HepG2 (cell line): ENCODE results near the gene LGI4. TPM values are rescaled to one million over a fixed set of nuclear protein-coding genes. Genes with fewer than 3 reads are reported as not detected.
A peak's percentile ranks its signal among the peaks of the same experiment; 100 is the strongest.

ENCODE experiments used
- CEBPG ChIP-seq: IDR thresholded peaks from 2 replicates; pipeline ENCODE4 v1.6.1; 2016
- CREB1 ChIP-seq, 2 experiments: fragments of 450-650 bp in 1 of 2; IDR thresholded peaks; 2 replicates each; pipeline ENCODE4 v1.6.1; 2016 to 2017; ENCODE audit warnings: control low read depth in 1 of 2, mild to moderate bottlenecking in 1 of 2, missing compliant biosample characterization in 1 of 2, missing genetic modification characterization in 1 of 2
- ETV6 ChIP-seq: sonication (generic); formaldehyde crosslinking; conservative IDR thresholded peaks from 2 replicates; pipeline ENCODE4 v1.4.0; 2020; ENCODE audit warnings: missing genetic modification reagents
- FOXK2 ChIP-seq: fragments of 450-650 bp; IDR thresholded peaks from 2 replicates; pipeline ENCODE4 v1.6.1; 2016
- HNRNPL ChIP-seq: fragments of 200-400 bp; formaldehyde crosslinking; IDR thresholded peaks from 2 replicates; pipeline ENCODE4 v1.6.1; 2017; ENCODE audit warnings: mild to moderate bottlenecking, low read depth, low read length
- MED8 ChIP-seq: sonication (generic); formaldehyde crosslinking; IDR thresholded peaks from 2 replicates; pipeline ENCODE4 v1.8.1; 2023; ENCODE audit warnings: mild to moderate bottlenecking, missing genetic modification reagents; ENCODE audit not compliant: insufficient replicate concordance
- NFYC ChIP-seq: IDR thresholded peaks from 2 replicates; pipeline ENCODE4 v1.6.1; 2016; ENCODE audit warnings: missing genetic modification reagents, missing compliant biosample characterization
- TBX2 ChIP-seq: sonication (generic); formaldehyde crosslinking; IDR thresholded peaks from 2 replicates; pipeline ENCODE4 v1.5.0; 2020; ENCODE audit warnings: missing genetic modification reagents, mild to moderate bottlenecking, borderline replicate concordance
- TOE1 ChIP-seq: sonication (generic); formaldehyde crosslinking; IDR thresholded peaks from 2 replicates; pipeline ENCODE4 v1.4.0; 2020; ENCODE audit warnings: mild to moderate bottlenecking, missing genetic modification reagents
- ZFY ChIP-seq: sonication (generic); formaldehyde crosslinking; IDR thresholded peaks from 2 replicates; pipeline ENCODE4 v1.4.0; 2020; ENCODE audit warnings: missing genetic modification reagents
- ZMYM3 ChIP-seq: sonication (generic); formaldehyde crosslinking; IDR thresholded peaks from 2 replicates; pipeline ENCODE4 v1.5.1; 2020; ENCODE audit warnings: mild to moderate bottlenecking, missing genetic modification reagents
- ZNF354B ChIP-seq: sonication (generic); formaldehyde crosslinking; IDR thresholded peaks from 2 replicates; pipeline ENCODE4 v1.8.0; 2022; ENCODE audit warnings: mild to moderate bottlenecking, missing genetic modification reagents
- ZNF713 ChIP-seq: sonication (generic); formaldehyde crosslinking; IDR thresholded peaks from 2 replicates; pipeline ENCODE4 v1.4.0; 2020; ENCODE audit warnings: mild to moderate bottlenecking, missing genetic modification reagents
- polyA plus RNA-seq, 8 experiments: library from polyadenylated mRNA; depleted of rRNA in 3 of 8; stranded (reverse) in 7 of 8; unstranded in 1 of 8; fragments of >200 nt; fragmentation: Illumina TruSeq in 4 of 8; extraction: Trizol in 4 of 8; gene quantifications; 2 replicates each; pipeline versions ENCODE4 v1.2.1 to v1.2.3, GENCODE V29; 2011 to 2016; ENCODE audit warnings: low read depth in 4 of 8, missing spikeins in 1 of 8, mixed read lengths in 1 of 8; ENCODE audit not compliant: insufficient read depth in 1 of 8
- total RNA-seq, 5 experiments: library from RNA; depleted of rRNA; stranded (reverse); fragments of >200 nt; fragmentation: Illumina TruSeq; extraction: Trizol; gene quantifications; 2 replicates each; pipeline ENCODE4 v1.2.3, GENCODE V29; 2016; ENCODE audit warnings: low read depth in 1 of 5
- TF ChIP-seq, protein P1 (sequence below): sonication (generic); formaldehyde crosslinking; IDR thresholded peaks from 2 replicates; pipeline ENCODE4 v1.4.0; 2020; ENCODE audit warnings: missing genetic modification reagents, borderline replicate concordance
- TF ChIP-seq, protein P2 (sequence below): sonication (generic); formaldehyde crosslinking; conservative IDR thresholded peaks from 2 replicates; pipeline ENCODE4 v1.8.0; 2022; ENCODE audit warnings: missing genetic modification reagents
- TF ChIP-seq, protein P3 (sequence below): IDR thresholded peaks from 2 replicates; pipeline ENCODE4 v1.6.1; 2018; ENCODE audit warnings: missing genetic modification reagents, mild to moderate bottlenecking, missing compliant biosample characterization
- TF ChIP-seq, protein P4 (sequence below): sonication (generic); formaldehyde crosslinking; IDR thresholded peaks from 2 replicates; pipeline ENCODE4 v1.4.0; 2020; ENCODE audit warnings: missing genetic modification reagents
- TF ChIP-seq, protein P5 (sequence below): sonication (generic); formaldehyde crosslinking; IDR thresholded peaks from 2 replicates; pipeline ENCODE4 v1.8.0; 2022; ENCODE audit warnings: missing genetic modification reagents, mild to moderate bottlenecking, moderate library complexity, borderline replicate concordance
- TF ChIP-seq, protein P6 (sequence below): sonication (generic); formaldehyde crosslinking; IDR thresholded peaks from 2 replicates; pipeline ENCODE4 v1.8.0; 2022; ENCODE audit warnings: missing genetic modification reagents, mild to moderate bottlenecking, borderline replicate concordance
- TF ChIP-seq, protein P7 (sequence below): sonication (generic); IDR thresholded peaks from 2 replicates; pipeline ENCODE4 v1.6.1; 2016; ENCODE audit warnings: low read depth, borderline replicate concordance

LGI4 gene
- total and polyA plus RNA-seq, 2 of the 13 experiments (the other 11 are each of a cell fraction or from before 2014, with no cell fraction given) = 2.8 TPM; not detected in 1

DNA sequence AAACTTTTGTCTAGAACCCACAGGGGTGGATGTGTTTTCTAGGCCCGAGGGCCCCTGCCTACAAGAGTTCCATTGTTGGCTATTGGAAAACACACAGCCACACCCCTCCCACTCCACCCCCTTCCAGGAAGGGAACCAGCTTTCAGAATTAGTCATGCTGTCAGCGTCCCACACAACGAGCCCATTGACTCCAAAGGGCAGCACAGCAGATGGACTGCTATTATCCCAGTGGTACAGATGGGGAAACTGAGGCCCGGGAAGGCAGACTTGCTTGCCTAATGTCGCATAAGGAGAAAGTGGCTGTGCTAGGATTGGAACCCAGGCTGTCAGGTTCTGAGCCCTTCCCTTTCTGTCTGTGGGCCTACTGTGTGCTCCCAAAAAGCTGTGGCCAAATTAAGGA lies 27.3 kb downstream of the LGI4 start (continued):
- TF ChIP-seq ZMYM3 = peak; percentile 86
- no peak for TF ChIP-seq HNRNPL
- peak; percentile 13; the same call in 1 of the 2 replicates for TF ChIP-seq CEBPG (CRISPR knock-in tag)
- TF ChIP-seq, protein P1, sequence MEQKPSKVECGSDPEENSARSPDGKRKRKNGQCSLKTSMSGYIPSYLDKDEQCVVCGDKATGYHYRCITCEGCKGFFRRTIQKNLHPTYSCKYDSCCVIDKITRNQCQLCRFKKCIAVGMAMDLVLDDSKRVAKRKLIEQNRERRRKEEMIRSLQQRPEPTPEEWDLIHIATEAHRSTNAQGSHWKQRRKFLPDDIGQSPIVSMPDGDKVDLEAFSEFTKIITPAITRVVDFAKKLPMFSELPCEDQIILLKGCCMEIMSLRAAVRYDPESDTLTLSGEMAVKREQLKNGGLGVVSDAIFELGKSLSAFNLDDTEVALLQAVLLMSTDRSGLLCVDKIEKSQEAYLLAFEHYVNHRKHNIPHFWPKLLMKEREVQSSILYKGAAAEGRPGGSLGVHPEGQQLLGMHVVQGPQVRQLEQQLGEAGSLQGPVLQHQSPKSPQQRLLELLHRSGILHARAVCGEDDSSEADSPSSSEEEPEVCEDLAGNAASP (CRISPR knock-in tag) = peak; percentile 45; the same call in 1 of the 2 replicates
- TF ChIP-seq, protein P2, sequence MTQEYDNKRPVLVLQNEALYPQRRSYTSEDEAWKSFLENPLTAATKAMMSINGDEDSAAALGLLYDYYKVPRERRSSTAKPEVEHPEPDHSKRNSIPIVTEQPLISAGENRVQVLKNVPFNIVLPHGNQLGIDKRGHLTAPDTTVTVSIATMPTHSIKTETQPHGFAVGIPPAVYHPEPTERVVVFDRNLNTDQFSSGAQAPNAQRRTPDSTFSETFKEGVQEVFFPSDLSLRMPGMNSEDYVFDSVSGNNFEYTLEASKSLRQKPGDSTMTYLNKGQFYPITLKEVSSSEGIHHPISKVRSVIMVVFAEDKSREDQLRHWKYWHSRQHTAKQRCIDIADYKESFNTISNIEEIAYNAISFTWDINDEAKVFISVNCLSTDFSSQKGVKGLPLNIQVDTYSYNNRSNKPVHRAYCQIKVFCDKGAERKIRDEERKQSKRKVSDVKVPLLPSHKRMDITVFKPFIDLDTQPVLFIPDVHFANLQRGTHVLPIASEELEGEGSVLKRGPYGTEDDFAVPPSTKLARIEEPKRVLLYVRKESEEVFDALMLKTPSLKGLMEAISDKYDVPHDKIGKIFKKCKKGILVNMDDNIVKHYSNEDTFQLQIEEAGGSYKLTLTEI (CRISPR knock-in tag) = no peak
- TF ChIP-seq FOXK2 = no peak
- TF ChIP-seq, protein P3, sequence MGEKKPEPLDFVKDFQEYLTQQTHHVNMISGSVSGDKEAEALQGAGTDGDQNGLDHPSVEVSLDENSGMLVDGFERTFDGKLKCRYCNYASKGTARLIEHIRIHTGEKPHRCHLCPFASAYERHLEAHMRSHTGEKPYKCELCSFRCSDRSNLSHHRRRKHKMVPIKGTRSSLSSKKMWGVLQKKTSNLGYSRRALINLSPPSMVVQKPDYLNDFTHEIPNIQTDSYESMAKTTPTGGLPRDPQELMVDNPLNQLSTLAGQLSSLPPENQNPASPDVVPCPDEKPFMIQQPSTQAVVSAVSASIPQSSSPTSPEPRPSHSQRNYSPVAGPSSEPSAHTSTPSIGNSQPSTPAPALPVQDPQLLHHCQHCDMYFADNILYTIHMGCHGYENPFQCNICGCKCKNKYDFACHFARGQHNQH (CRISPR knock-in tag) = no peak
- TF ChIP-seq ETV6 (CRISPR knock-in tag) = no peak
- TF ChIP-seq, protein P4, sequence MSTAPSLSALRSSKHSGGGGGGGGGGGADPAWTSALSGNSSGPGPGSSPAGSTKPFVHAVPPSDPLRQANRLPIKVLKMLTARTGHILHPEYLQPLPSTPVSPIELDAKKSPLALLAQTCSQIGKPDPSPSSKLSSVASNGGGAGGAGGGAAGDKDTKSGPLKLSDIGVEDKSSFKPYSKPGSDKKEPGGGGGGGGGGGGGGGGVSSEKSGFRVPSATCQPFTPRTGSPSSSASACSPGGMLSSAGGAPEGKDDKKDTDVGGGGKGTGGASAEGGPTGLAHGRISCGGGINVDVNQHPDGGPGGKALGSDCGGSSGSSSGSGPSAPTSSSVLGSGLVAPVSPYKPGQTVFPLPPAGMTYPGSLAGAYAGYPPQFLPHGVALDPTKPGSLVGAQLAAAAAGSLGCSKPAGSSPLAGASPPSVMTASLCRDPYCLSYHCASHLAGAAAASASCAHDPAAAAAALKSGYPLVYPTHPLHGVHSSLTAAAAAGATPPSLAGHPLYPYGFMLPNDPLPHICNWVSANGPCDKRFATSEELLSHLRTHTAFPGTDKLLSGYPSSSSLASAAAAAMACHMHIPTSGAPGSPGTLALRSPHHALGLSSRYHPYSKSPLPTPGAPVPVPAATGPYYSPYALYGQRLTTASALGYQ (CRISPR knock-in tag) = no peak
- TF ChIP-seq, protein P5, sequence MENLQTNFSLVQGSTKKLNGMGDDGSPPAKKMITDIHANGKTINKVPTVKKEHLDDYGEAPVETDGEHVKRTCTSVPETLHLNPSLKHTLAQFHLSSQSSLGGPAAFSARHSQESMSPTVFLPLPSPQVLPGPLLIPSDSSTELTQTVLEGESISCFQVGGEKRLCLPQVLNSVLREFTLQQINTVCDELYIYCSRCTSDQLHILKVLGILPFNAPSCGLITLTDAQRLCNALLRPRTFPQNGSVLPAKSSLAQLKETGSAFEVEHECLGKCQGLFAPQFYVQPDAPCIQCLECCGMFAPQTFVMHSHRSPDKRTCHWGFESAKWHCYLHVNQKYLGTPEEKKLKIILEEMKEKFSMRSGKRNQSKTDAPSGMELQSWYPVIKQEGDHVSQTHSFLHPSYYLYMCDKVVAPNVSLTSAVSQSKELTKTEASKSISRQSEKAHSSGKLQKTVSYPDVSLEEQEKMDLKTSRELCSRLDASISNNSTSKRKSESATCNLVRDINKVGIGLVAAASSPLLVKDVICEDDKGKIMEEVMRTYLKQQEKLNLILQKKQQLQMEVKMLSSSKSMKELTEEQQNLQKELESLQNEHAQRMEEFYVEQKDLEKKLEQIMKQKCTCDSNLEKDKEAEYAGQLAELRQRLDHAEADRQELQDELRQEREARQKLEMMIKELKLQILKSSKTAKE = no peak
- TF ChIP-seq ZNF713 (CRISPR knock-in tag) = no peak
- TF ChIP-seq, protein P6, sequence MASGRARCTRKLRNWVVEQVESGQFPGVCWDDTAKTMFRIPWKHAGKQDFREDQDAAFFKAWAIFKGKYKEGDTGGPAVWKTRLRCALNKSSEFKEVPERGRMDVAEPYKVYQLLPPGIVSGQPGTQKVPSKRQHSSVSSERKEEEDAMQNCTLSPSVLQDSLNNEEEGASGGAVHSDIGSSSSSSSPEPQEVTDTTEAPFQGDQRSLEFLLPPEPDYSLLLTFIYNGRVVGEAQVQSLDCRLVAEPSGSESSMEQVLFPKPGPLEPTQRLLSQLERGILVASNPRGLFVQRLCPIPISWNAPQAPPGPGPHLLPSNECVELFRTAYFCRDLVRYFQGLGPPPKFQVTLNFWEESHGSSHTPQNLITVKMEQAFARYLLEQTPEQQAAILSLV = no peak
- TF ChIP-seq NFYC (CRISPR knock-in tag) = no peak
- no peak for TF ChIP-seq CREB1 (IDR thresholded peaks at IDR 0.05)
- TF ChIP-seq CREB1 (CRISPR knock-in tag; IDR thresholded peaks at IDR 0.05) = no peak
- TF ChIP-seq MED8 = no peak
- no peak for TF ChIP-seq ZFY (CRISPR knock-in tag)
- no peak for TF ChIP-seq ZNF354B (CRISPR knock-in tag)
- TF ChIP-seq TBX2 (CRISPR knock-in tag) = peak; percentile 46; the same call in 1 of the 2 replicates
- no peak for TF ChIP-seq TOE1 (CRISPR knock-in tag)
- TF ChIP-seq, protein P7, sequence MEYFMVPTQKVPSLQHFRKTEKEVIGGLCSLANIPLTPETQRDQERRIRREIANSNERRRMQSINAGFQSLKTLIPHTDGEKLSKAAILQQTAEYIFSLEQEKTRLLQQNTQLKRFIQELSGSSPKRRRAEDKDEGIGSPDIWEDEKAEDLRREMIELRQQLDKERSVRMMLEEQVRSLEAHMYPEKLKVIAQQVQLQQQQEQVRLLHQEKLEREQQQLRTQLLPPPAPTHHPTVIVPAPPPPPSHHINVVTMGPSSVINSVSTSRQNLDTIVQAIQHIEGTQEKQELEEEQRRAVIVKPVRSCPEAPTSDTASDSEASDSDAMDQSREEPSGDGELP = peak; percentile 13; the same call in 1 of the 2 replicates
